GM12872 (cell line): ENCODE results near the gene RAD51B.

Source experiments
- TF ChIP-seq, protein P1 (sequence below): IDR thresholded peaks from 3 replicates; pipeline ENCODE4 v1.5.1; 2011; ENCODE audit warnings: low read depth, mild to moderate bottlenecking, low read length, moderate library complexity; ENCODE audit not compliant: insufficient read depth

Gene RAD51B

GRCh38 chr14:68291820-68292219 lies 472.2 kb downstream of the RAD51B start:
- TF ChIP-seq, protein P1, sequence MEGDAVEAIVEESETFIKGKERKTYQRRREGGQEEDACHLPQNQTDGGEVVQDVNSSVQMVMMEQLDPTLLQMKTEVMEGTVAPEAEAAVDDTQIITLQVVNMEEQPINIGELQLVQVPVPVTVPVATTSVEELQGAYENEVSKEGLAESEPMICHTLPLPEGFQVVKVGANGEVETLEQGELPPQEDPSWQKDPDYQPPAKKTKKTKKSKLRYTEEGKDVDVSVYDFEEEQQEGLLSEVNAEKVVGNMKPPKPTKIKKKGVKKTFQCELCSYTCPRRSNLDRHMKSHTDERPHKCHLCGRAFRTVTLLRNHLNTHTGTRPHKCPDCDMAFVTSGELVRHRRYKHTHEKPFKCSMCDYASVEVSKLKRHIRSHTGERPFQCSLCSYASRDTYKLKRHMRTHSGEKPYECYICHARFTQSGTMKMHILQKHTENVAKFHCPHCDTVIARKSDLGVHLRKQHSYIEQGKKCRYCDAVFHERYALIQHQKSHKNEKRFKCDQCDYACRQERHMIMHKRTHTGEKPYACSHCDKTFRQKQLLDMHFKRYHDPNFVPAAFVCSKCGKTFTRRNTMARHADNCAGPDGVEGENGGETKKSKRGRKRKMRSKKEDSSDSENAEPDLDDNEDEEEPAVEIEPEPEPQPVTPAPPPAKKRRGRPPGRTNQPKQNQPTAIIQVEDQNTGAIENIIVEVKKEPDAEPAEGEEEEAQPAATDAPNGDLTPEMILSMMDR, result no peak

- TF ChIP-seq, protein P1, result no peak
These were observed 473.0 kb downstream of the RAD51B start for GRCh38 chr14:68292441-68293215.

DNA sequence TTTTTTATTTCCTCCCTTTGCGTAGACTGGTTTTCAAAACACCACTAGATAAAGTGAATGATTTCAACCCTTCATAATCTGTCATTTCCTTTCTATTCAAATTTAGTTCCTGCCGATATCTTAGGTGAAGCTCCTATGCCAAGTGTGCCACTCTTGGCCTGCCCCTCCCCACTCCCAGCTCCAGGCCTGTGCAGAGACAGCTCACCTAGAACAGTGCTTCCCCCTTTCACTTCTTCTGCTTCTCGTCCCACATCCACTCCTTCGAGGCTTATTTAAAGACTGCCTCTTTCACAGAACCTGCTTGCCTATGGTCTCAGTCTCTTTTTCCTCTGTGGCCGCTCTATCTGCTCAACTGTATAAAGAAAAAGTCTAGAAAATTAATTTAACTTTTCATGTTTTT lies 473.8 kb downstream of the RAD51B start:
- TF ChIP-seq, protein P1, result no peak

GRCh38 chr14:68295316-68295816 lies 475.8 kb downstream of the RAD51B start:
- TF ChIP-seq, protein P1, result no peak

- TF ChIP-seq, protein P1, result no peak
These were observed 477.5 kb downstream of the RAD51B start for GRCh38 chr14:68297039-68297438.

- TF ChIP-seq, protein P1, result no peak
These were observed 478.4 kb downstream of the RAD51B start for GRCh38 chr14:68297876-68298468.

DNA sequence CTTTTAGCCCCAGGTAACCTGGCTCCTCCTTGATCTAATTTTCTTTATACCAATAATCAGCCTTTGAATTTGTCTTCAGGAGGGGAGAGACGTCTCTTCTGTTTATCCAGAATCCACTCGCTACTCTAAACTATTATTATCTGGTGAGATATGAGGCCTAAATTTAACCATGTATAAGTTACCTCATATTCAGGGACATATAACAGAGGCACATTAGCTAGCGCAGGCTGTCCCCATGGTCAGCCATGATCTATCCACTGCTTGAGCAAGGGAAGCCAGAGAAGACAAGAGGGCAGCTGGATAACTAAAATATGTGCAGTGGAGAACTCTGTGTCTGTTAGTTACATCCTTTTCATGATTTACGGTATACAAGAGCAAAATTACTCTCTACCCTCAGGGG lies 481.0 kb downstream of the RAD51B start:
- TF ChIP-seq, protein P1, result no peak
